Prostate gland (tissue), 2 donors: Measurements from ENCODE around the gene GPS2.

Experiments
- CTCF ChIP-seq, 4 experiments: fragments of 200-600 bp in 2 of 4; fragments of 450-650 bp in 2 of 4; sonication (generic) in 2 of 4; IDR thresholded peaks; 1 replicate in 3 of 4; 2 replicates in 1 of 4; pipeline ENCODE4 v1.5.1; 2016 to 2019; ENCODE audit warnings: antibody characterized with exemption in 4 of 4, mild to moderate bottlenecking in 2 of 4, moderate library complexity in 2 of 4
- POLR2A ChIP-seq: fragments of 450-650 bp; IDR thresholded peaks from one replicate; pipeline ENCODE4 v1.6.1; 2016; ENCODE audit warnings: antibody characterized with exemption, mild to moderate bottlenecking
- POLR2AphosphoS5 ChIP-seq: sonication (generic); formaldehyde crosslinking; IDR thresholded peaks from one replicate; pipeline ENCODE4 v1.6.1; 2017; ENCODE audit warnings: antibody characterized with exemption

- peak in 1 of 4 experiments; percentile 38 for TF ChIP-seq CTCF (IDR thresholded peaks at IDR 0.05)
- TF ChIP-seq POLR2A: no peak
- TF ChIP-seq POLR2AphosphoS5: no peak
Observed at GRCh38 chr17:7352503-7352889, 37.3 kb upstream of the GPS2 start.
